ENCODE measurements around the gene GHR.

The GHR gene

GRCh38 chr5:42498000-42498399 lies 74.8 kb downstream of the GHR start:
- TF ChIP-seq CTCF (IDR thresholded peaks at IDR 0.05; ENCODE audit: borderline replicate concordance, insufficient read depth, low read depth, low read length): no peak
- H3K4me3 ChIP-seq (ENCODE audit: low read depth, low read length): no peak overlapping the region

- TF ChIP-seq CTCF (IDR thresholded peaks at IDR 0.05; ENCODE audit: borderline replicate concordance, insufficient read depth, low read depth, low read length): no peak
- H3K4me3 ChIP-seq (ENCODE audit: low read depth, low read length): no peak overlapping the region
Measured at GRCh38 chr5:42499016-42499415, 75.8 kb downstream of the GHR start.

GRCh38 chr5:42500003-42500599 lies 76.9 kb downstream of the GHR start:
- H3K4me3 ChIP-seq (ENCODE audit: low read depth, low read length): no peak overlapping the region

GRCh38 chr5:42502613-42503470 lies 79.6 kb downstream of the GHR start:
- no peak for TF ChIP-seq CTCF (IDR thresholded peaks at IDR 0.05; ENCODE audit: borderline replicate concordance, insufficient read depth, low read depth, low read length)

More at GRCh38 chr5:42500003-42500599, 76.9 kb downstream of the GHR start:
- no peak for TF ChIP-seq CTCF (IDR thresholded peaks at IDR 0.05; ENCODE audit: borderline replicate concordance, insufficient read depth, low read depth, low read length)

GRCh38 chr5:42506662-42507061 lies 83.4 kb downstream of the GHR start:
- H3K4me3 ChIP-seq (ENCODE audit: low read depth, low read length): no peak overlapping the region
- TF ChIP-seq CTCF (IDR thresholded peaks at IDR 0.05; ENCODE audit: borderline replicate concordance, insufficient read depth, low read depth, low read length): no peak

More at GRCh38 chr5:42502613-42503470, 79.6 kb downstream of the GHR start:
- no peak overlapping the region for H3K4me3 ChIP-seq (ENCODE audit: low read depth, low read length)

GRCh38 chr5:42507451-42508097 lies 84.3 kb downstream of the GHR start:
- no peak overlapping the region for H3K4me3 ChIP-seq (ENCODE audit: low read depth, low read length)
- no peak for TF ChIP-seq CTCF (IDR thresholded peaks at IDR 0.05; ENCODE audit: borderline replicate concordance, insufficient read depth, low read depth, low read length)

Measured in GM12875 (cell line).